IMR-90 (cell line): ENCODE results near the gene OR51F2. TPM values are rescaled to one million over a fixed set of nuclear protein-coding genes. Genes with fewer than 3 reads are reported as not detected.

ENCODE experiments used
- ATAC-seq: fragments of 200-7000 bp; cut with Tn5 transposase; 2 replicates; pipeline ENCODE4 v1.9.1; 2020; ENCODE audit warnings: low read depth, mild to moderate bottlenecking, moderate library complexity
- BruUV-seq: library from RNA; stranded (reverse); fragments of 400-500 nt; replicated peaks from 2 replicates; lab custom pipeline; 2021; lab: Mats Ljungman, UMichigan
- CTCF ChIA-PET: fragments of 300-600 bp; formaldehyde crosslinking; extraction: SDS; loops from one replicate; lab custom pipeline; 2021; ENCODE audit warnings: antibody characterized with exemption; lab: Yijun Ruan, JAX
- POLR2A ChIA-PET: fragments of 300-600 bp; sonication (Branson Sonifier 250); formaldehyde crosslinking; loops from one replicate; lab custom pipeline; 2022; ENCODE audit warnings: antibody characterized with exemption; ENCODE audit not compliant: unreplicated experiment; lab: Charles Lee
- DNase-seq: peaks from one replicate; pipeline ENCODE4 v3.0.0; 2013
- H2AFZ ChIP-seq: replicated peaks from 2 replicates; pipeline ENCODE3; 2013; ENCODE audit warnings: low read length, mild to moderate bottlenecking; ENCODE audit not compliant: poor library complexity
- H2AK5ac ChIP-seq: 2 replicates; pipeline ENCODE4 v1.6.1; 2013; ENCODE audit warnings: low read depth, low read length, inconsistent platforms
- H2AK9ac ChIP-seq: replicated peaks from 2 replicates; pipeline ENCODE3; 2013; ENCODE audit warnings: mild to moderate bottlenecking, low read depth, low read length, moderate library complexity; ENCODE audit not compliant: poor library complexity
- H2BK120ac ChIP-seq: 2 replicates; pipeline ENCODE4 v1.6.1; 2013; ENCODE audit warnings: low read depth, low read length, inconsistent platforms
- H2BK15ac ChIP-seq: 3 replicates; pipeline ENCODE4 v1.6.1; 2013; ENCODE audit warnings: low read depth, low read length, inconsistent platforms
- H2BK20ac ChIP-seq: 2 replicates; pipeline ENCODE4 v1.6.1; 2013; ENCODE audit warnings: low read depth, mild to moderate bottlenecking, inconsistent platforms, low read length, moderate library complexity
- H2BK5ac ChIP-seq: 2 replicates; pipeline ENCODE4 v1.6.1; 2013; ENCODE audit warnings: mild to moderate bottlenecking, low read depth, low read length, inconsistent platforms; ENCODE audit not compliant: poor library complexity, severe bottlenecking
- H3K14ac ChIP-seq: replicated peaks from 2 replicates; pipeline ENCODE4 v1.6.1; 2013; ENCODE audit warnings: low read depth, low read length, inconsistent platforms
- H3K18ac ChIP-seq: 2 replicates; pipeline ENCODE4 v1.6.1; 2013; ENCODE audit warnings: low read depth, low read length, control low read depth
- H3K23ac ChIP-seq: 2 replicates; pipeline ENCODE4 v1.6.1; 2013; ENCODE audit warnings: low read depth, low read length, inconsistent platforms
- H3K27ac ChIP-seq: 2 replicates; pipeline ENCODE4 v1.5.1; 2013; ENCODE audit warnings: mild to moderate bottlenecking, control low read depth, low read length; ENCODE audit not compliant: insufficient read depth
- H3K27me3 ChIP-seq: 2 replicates; pipeline ENCODE4 v1.6.1; 2013; ENCODE audit warnings: low read length; ENCODE audit not compliant: control insufficient read depth, insufficient read depth
- H3K36me3 ChIP-seq: 2 replicates; pipeline ENCODE4 v1.6.1; 2013; ENCODE audit warnings: low read length, mixed read lengths; ENCODE audit not compliant: control insufficient read depth, insufficient read depth
- H3K4ac ChIP-seq: 2 replicates; pipeline ENCODE4 v1.6.1; 2013; ENCODE audit warnings: low read depth, low read length, inconsistent platforms
- H3K4me1 ChIP-seq: 2 replicates; pipeline ENCODE4 v1.6.1; 2013; ENCODE audit warnings: low read length, mixed read lengths; ENCODE audit not compliant: control insufficient read depth, insufficient read depth
- H3K4me2 ChIP-seq: 2 replicates; pipeline ENCODE4 v1.6.1; 2013; ENCODE audit warnings: low read depth, mild to moderate bottlenecking, control low read depth, low read length, moderate library complexity
- H3K4me3 ChIP-seq: 2 replicates; pipeline ENCODE4 v1.5.1; 2013; ENCODE audit warnings: low read depth, mild to moderate bottlenecking, control low read depth, low read length, moderate library complexity; ENCODE audit not compliant: insufficient read depth
- H3K56ac ChIP-seq: 2 replicates; pipeline ENCODE4 v1.6.1; 2013; ENCODE audit warnings: low read length, inconsistent platforms; ENCODE audit not compliant: insufficient read depth; ENCODE audit errors: extremely low read depth
- H3K79me1 ChIP-seq, 2 experiments: 2 replicates each; pipeline ENCODE4 v1.6.1; 2013; ENCODE audit warnings: low read length in 2 of 2, inconsistent platforms in 1 of 2, low read depth in 1 of 2
- H3K9ac ChIP-seq: 2 replicates; pipeline ENCODE4 v1.6.1; 2013; ENCODE audit warnings: low read depth, low read length, control low read depth
- H3K9me1 ChIP-seq: 2 replicates; pipeline ENCODE4 v1.6.1; 2013; ENCODE audit warnings: low read length, inconsistent platforms; ENCODE audit not compliant: insufficient read depth
- H3K9me3 ChIP-seq: 2 replicates; pipeline ENCODE4 v1.6.1; 2013; ENCODE audit warnings: low read length; ENCODE audit not compliant: control insufficient read depth, insufficient read depth
- H4K20me1 ChIP-seq: 2 replicates; pipeline ENCODE4 v1.6.1; 2013; ENCODE audit warnings: low read length, inconsistent platforms; ENCODE audit not compliant: insufficient read depth
- H4K5ac ChIP-seq: 2 replicates; pipeline ENCODE4 v1.6.1; 2013; ENCODE audit warnings: mild to moderate bottlenecking, low read depth, low read length, control low read depth
- H4K8ac ChIP-seq, 2 experiments: 2 replicates each; pipeline ENCODE4 v1.6.1; 2013; ENCODE audit warnings: low read depth in 2 of 2, low read length in 2 of 2, control low read depth in 1 of 2, inconsistent platforms in 1 of 2
- H4K91ac ChIP-seq: 2 replicates; pipeline ENCODE4 v1.6.1; 2013; ENCODE audit warnings: low read depth, low read length, inconsistent platforms; ENCODE audit not compliant: insufficient read depth
- BHLHE40 ChIP-seq: fragments of 150-350 bp; IDR thresholded peaks from 2 replicates; pipeline ENCODE4 v1.6.1; 2016; ENCODE audit warnings: mild to moderate bottlenecking, low read depth, low read length
- CEBPB ChIP-seq: IDR thresholded peaks from 2 replicates; pipeline ENCODE4 v1.6.1; 2012; ENCODE audit warnings: low read depth, low read length, improper control_type of control experiment
- CHD1 ChIP-seq: IDR thresholded peaks from 2 replicates; pipeline ENCODE4 v1.6.1; 2012; ENCODE audit warnings: low read depth, low read length, improper control_type of control experiment
- CTCF ChIP-seq: conservative IDR thresholded peaks from 2 replicates; pipeline ENCODE4 v1.5.1; 2012; ENCODE audit warnings: mild to moderate bottlenecking, low read depth, low read length, improper control_type of control experiment
- ELK1 ChIP-seq: fragments of 150-350 bp; IDR thresholded peaks from 2 replicates; pipeline ENCODE4 v1.6.1; 2016; ENCODE audit warnings: low read depth, mild to moderate bottlenecking, low read length, moderate library complexity, borderline replicate concordance
- FOS ChIP-seq: fragments of 150-350 bp; IDR thresholded peaks from 2 replicates; pipeline ENCODE4 v1.6.1; 2016; ENCODE audit warnings: low read depth, low read length
- MAFK ChIP-seq: IDR thresholded peaks from 2 replicates; pipeline ENCODE4 v1.6.1; 2012; ENCODE audit warnings: low read depth, low read length, improper control_type of control experiment
- MAZ ChIP-seq: IDR thresholded peaks from 2 replicates; pipeline ENCODE4 v1.6.1; 2012; ENCODE audit warnings: low read depth, mild to moderate bottlenecking, low read length, improper control_type of control experiment, moderate library complexity, borderline replicate concordance
- MXI1 ChIP-seq: IDR thresholded peaks from 2 replicates; pipeline ENCODE4 v1.6.1; 2012; ENCODE audit warnings: low read depth, mild to moderate bottlenecking, low read length, moderate library complexity, borderline replicate concordance
- NFE2L2 ChIP-seq: fragments of 150-350 bp; IDR thresholded peaks from 2 replicates; pipeline ENCODE4 v1.6.1; 2016; ENCODE audit warnings: low read depth, mild to moderate bottlenecking, low read length
- POLR2A ChIP-seq: IDR thresholded peaks from 2 replicates; pipeline ENCODE4 v1.6.1; 2012; ENCODE audit warnings: mild to moderate bottlenecking, low read depth, low read length
- RAD21 ChIP-seq: IDR thresholded peaks from 2 replicates; pipeline ENCODE4 v1.6.1; 2012; ENCODE audit warnings: low read length, improper control_type of control experiment
- RCOR1 ChIP-seq: IDR thresholded peaks from 2 replicates; pipeline ENCODE4 v1.6.1; 2012; ENCODE audit warnings: mild to moderate bottlenecking, low read length, improper control_type of control experiment; ENCODE audit not compliant: insufficient replicate concordance
- RFX5 ChIP-seq: IDR thresholded peaks from 2 replicates; pipeline ENCODE4 v1.8.0; 2012; ENCODE audit warnings: low read depth, mild to moderate bottlenecking, low read length, moderate library complexity
- USF2 ChIP-seq: fragments of 150-350 bp; IDR thresholded peaks from 2 replicates; pipeline ENCODE4 v1.6.1; 2017; ENCODE audit warnings: mild to moderate bottlenecking, antibody characterized with exemption, low read length, low read depth
- WGBS, 2 experiments: methylation state at CpG; one replicate each; pipeline versions ENCODE4 v1.1.5 to v1.1.7; 2013; ENCODE audit warnings: missing lambda C conversion rate in 2 of 2; ENCODE audit not compliant: insufficient read length in 1 of 2; ENCODE audit errors: extremely low coverage in 2 of 2; 5-methylcytosine and 5-hydroxymethylcytosine counted together
- dilution Hi-C: fragments of 300-500 bp; cut with HindIII; formaldehyde crosslinking; loops from one replicate; pipeline ENCODE4 v1.14.3; 2018; ENCODE audit warnings: low sequenced_read_pairs; ENCODE audit not compliant: unreplicated experiment
- in situ Hi-C: fragments of 300-500 bp; cut with MboI; formaldehyde crosslinking; loops from 3 replicates; pipeline ENCODE4 v1.14.3; 2019; ENCODE audit warnings: low sequenced_read_pairs, inconsistent platforms, mixed read lengths
- intact Hi-C: fragments of 100-400 bp; cut with micrococcal nuclease; formaldehyde crosslinking; loops from 2 replicates; pipeline ENCODE4 v1.10.0; 2022
- polyA plus RNA-seq, 3 experiments: library from polyadenylated mRNA; depleted of rRNA; stranded (reverse); fragments of >200 nt; gene quantifications; 2 replicates each; pipeline ENCODE4 v1.2.3, GENCODE V29; 2012; ENCODE audit warnings: low replicate concordance in 1 of 3
- total RNA-seq: library from RNA; depleted of rRNA; stranded (reverse); fragments of >200 nt; gene quantifications from 2 replicates; pipeline ENCODE4 v1.2.3, GENCODE V29; 2012

Gene OR51F2
- total and polyA plus RNA-seq, 2 of the 4 experiments (the other 2 are of a cell fraction) = 0.18 TPM; not detected in 1

- dilution Hi-C loops = no loop called here
- POLR2A ChIA-PET = no interaction called here
- in situ Hi-C loops = no loop called here
- no peak overlapping the region for H2BK15ac ChIP-seq
- H2AK9ac ChIP-seq = no peak overlapping the region
- no peak overlapping the region for H3K23ac ChIP-seq
- H2BK120ac ChIP-seq = 0 out of 2 replicates have a peak overlapping the region, but pooled peaks have one; percentile 8
- H3K9ac ChIP-seq = no peak overlapping the region
- ATAC-seq (no peak), DNase-seq (no peak)
- H3K9me1 ChIP-seq = 0 out of 2 replicates have a peak, but pooled peaks cover 3% of the 10 kb centered on the region
- WGBS, 2 experiments = no CpG with 5 or more reads among the region's 2 CpGs
- H3K4me3 ChIP-seq = no peak overlapping the region
- no peak overlapping the region for H2AK5ac ChIP-seq
- H3K27ac ChIP-seq = no peak overlapping the region
- H3K79me1 ChIP-seq = no peaks in the 10 kb centered on the region
- no peak overlapping the region for H3K4ac ChIP-seq
- H4K91ac ChIP-seq = no peak overlapping the region
- H3K9me3 ChIP-seq = no peaks in the 10 kb centered on the region
- no TSS peak for BruUV-seq
- intact Hi-C loops = no loop called here
- H4K5ac ChIP-seq = no peak overlapping the region
- no peak for TF ChIP-seq MAFK
- no peak for TF ChIP-seq CTCF
- no peak for TF ChIP-seq FOS
- TF ChIP-seq RCOR1 = no peak
- no peak for TF ChIP-seq MXI1
- no peak for TF ChIP-seq BHLHE40
- TF ChIP-seq CEBPB = no peak
- no peak for TF ChIP-seq USF2
- TF ChIP-seq NFE2L2 = no peak
- TF ChIP-seq ELK1 = no peak
- TF ChIP-seq POLR2A = no peak
- no peak for TF ChIP-seq CHD1
- no peak for TF ChIP-seq RAD21
- no peak for TF ChIP-seq RFX5
- TF ChIP-seq MAZ = no peak
- CTCF ChIA-PET = no interaction called here
- no peak overlapping the region for H4K8ac ChIP-seq
- no peak overlapping the region for H2BK20ac ChIP-seq
- no peaks in the 10 kb centered on the region for H3K36me3 ChIP-seq
- H3K27me3 ChIP-seq = no peaks in the 10 kb centered on the region; the same call in 1 of the 2 replicates
- no peak overlapping the region for H2BK5ac ChIP-seq
- H3K4me1 ChIP-seq = 0 out of 2 replicates have a peak, but pooled peaks cover 3% of the 10 kb centered on the region
- H3K18ac ChIP-seq = no peak overlapping the region
- no peak overlapping the region for H3K56ac ChIP-seq
- no peaks in the 10 kb centered on the region for H4K20me1 ChIP-seq
- no peak overlapping the region for H3K14ac ChIP-seq
- H3K4me2 ChIP-seq = no peak overlapping the region
- H2AFZ ChIP-seq = peak overlapping the region; percentile 43
Observed at GRCh38 chr11:4839851-4840549, 18.9 kb downstream of the OR51F2 start.
